HG02642 (cell line): ENCODE data around the gene NRDE2.
"Not testable (repeated sequence)": the region's sequence is repeated elsewhere in the genome, so short reads cannot be mapped to it uniquely, and the experiment has no call there.

Experiments
- ATAC-seq: cut with Tn5 transposase; IDR thresholded peaks from one replicate; pipeline ENCODE4 v1.9.1; 2021; ENCODE audit warnings: mild to moderate bottlenecking; ENCODE audit not compliant: unreplicated experiment, poor library complexity

NRDE2 gene

DNA sequence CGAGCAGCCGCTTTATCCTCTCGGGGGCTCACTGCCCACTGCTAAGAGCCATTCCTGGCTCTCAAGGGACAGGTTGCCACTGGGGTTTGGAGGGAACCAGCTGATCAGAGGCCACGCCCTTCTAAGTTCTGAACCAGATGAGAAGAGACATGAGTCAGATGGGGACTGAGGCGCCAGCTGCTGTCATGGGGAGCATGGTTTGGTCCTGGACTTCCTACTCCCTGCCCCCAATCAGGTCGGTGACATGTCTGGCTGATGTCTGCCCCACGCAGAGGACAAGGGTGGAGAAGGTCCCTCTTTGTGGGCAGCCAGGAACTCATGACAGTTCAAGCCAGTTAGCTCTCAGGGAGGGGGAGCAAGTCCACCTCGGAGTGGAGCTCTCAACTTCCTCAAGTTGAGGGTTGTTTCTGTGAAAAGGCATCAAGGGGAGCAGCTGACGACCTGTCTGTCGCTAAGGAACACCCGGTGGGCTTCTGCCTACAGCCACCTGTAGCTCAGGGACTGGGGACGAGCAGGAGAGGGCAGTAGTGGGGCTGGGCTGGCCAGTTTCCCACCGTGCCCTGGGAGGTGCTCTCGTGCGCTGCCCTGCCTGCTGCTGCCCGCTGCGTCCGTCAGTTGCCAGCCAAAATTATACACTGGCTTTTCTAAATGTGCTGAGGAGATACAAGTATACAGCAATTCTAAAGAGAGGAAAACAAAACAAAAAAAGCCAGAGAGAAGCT, 54.9 kb downstream of the NRDE2 start:
- no peak for ATAC-seq

DNA sequence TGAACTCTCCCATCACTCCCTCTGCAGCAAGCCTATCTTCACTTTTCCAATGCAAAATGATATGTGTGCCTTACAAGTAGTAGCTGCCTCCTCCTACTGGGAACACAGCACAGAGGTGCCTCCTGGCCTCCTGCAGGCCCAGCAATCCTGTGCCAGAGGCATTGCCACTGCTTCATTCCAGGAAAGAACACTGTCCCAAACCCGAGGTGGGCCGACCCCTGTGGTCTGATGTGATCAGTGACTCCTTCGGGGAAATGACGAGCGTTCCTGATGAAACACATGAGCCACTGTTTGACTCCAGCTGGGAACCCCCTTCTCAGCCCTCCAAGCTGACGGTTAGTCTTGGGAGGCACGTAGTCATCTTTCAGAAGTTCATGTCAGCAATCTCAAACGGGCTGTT, 55.9 kb downstream of the NRDE2 start:
- no peak for ATAC-seq

DNA sequence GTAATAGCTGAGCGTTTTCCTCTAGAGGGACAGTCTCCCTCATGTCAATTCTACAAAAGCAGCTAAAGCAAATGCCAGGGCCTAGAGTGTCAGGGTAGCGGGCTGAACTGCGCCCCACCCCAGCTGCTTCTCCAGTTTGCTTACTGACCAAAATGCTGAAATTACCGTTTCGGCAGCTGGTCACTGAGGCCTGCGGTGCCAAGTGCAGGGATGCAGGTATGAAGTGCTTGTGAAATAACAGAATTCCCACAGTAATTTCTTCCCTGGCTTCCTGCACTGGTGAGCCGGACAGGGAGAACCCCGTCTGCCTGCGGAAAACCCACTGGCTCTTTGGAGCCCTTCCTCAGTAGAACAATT, 56.3 kb downstream of the NRDE2 start:
- no peak for ATAC-seq

DNA sequence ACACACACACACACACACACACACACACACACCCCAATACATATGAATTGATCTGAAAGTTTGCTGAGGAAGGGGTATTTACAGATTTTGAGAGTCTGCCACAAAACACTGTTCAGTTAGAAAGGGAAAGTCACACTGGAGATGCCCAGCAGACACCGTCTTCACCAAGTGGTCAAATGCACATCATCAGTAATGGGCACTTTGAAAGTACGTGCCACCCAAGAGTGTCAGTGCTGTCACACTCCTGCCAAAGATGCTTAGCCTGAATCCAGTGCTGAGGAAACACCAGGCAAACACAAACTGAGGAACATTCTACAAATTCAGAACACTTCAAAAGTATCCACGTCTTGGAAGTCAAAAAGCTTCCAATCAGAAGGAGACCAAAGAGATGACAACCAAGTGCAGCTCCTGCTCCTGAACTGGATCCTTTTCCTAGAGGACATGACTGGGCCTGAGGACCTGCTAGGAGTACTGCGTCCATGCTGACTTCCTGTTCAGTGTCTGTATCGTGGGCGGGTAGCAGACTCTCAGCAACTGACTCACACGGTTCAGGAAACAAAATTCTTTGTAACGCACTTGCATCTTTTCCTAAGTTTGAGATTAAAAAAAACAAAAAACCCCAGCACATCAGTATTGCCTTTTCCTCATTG, 56.8 kb downstream of the NRDE2 start:
- ATAC-seq: no peak

DNA sequence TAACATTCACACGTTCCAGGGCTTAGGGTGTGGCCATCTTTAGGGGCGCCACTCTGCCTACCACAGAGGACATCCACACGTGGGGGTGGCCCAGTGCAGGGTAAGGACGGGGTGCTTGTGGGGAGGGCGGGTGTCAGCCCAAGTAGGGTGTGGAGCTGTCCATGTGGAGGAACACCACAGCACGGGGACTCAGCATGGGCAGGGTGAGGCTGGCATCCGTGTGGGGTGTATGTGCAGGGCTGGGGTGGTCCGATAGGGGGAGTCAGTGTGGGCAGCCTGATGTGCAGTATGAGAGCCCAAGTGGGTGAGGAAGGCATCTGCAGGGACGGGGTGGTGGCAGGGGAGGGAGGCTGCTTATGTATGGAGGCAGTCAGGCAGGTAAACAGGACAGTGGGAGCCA, 57.7 kb downstream of the NRDE2 start:
- ATAC-seq: no peak

DNA sequence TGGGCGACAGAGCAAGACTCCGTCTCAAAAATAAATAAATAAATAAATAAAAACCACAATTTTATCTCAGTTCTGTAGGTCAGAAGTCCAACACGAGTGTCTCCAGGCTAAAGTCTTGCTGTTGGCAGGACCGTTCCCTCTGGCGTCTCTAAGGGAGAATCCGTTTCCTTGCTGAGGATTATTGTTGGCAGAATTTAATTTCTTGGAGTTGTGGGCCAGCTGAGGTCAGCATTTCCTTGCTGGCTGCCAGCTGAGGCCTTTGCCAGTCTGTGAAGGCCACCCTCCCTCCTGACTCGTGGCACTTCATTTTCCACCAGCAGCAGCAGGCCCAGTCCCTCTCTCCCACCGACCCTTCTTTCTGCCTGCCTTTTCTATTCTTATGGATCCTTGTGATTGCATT, 58.2 kb downstream of the NRDE2 start:
- ATAC-seq: no peak

DNA sequence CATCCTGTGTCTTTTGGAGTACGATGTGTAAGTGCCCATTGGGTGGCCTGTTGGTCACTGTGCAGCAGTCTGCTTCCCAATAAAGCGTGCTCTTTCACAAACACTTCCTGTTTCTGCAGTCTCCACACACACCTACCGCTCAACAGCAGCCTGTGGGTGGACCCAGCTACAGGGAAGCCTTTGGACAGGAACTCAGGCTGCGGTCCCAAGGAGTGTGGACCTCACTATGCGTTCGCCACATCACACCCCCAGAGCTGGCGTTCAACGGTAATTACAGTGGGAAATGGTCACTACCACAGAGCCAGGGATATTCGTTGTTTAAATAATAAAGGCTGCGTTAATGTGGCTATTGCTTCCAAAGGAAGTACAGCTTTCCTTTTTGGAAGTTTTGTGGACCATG, 59.2 kb downstream of the NRDE2 start:
- ATAC-seq: no peak

DNA sequence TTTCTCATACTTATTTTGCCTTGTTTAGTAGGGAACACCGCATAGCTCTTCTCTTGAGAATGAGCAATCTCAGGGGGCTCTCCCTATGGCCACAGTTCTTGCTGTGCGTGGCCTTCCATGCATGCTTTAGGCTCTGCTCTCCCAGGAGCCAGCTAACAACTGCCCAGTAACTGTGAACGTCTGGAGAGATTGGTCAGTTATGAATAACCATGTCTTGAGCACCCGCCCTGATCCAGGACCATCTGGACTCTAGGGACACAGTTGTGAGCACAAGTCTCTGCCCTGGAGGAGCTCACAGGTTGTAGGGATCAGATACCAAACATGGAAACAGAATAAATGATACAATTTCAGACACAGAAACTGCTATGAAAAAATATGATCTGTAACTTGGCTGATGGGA, 63.3 kb downstream of the NRDE2 start:
- no peak for ATAC-seq

DNA sequence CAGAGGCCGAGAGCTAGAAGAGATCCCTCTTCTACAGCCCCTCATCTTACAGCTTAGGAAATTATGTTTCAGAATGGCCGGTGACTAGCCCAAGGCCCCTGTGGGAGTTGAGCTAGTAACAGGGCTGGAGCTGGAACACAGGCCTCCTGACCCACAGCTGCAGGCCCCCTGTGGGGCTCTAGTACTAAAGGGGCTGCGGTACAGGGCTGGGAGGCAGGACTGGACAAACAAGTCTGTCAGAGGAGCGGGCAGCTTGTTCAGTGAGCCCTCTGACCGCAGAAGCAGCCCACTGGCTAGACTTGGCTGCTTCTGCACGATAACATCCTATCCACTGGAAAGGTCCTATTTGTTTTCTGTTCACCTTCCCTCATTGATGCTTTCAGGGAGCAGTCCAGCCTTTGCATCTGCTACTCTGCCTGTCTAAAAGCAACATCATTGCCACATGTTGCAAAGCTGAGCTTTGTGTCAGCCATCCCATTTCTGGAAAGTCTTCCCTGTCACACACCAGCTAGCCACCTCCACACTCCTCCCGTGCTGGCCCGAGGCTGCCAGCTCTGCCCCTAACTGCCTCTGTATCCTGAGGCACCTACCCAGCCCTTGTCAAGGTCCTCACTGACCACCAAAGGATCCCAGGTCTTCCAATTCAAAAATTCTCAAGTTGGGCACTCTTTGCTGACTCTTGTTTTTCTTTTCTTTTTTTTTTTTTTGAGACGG, 65.1 kb downstream of the NRDE2 start:
- no peak for ATAC-seq

DNA sequence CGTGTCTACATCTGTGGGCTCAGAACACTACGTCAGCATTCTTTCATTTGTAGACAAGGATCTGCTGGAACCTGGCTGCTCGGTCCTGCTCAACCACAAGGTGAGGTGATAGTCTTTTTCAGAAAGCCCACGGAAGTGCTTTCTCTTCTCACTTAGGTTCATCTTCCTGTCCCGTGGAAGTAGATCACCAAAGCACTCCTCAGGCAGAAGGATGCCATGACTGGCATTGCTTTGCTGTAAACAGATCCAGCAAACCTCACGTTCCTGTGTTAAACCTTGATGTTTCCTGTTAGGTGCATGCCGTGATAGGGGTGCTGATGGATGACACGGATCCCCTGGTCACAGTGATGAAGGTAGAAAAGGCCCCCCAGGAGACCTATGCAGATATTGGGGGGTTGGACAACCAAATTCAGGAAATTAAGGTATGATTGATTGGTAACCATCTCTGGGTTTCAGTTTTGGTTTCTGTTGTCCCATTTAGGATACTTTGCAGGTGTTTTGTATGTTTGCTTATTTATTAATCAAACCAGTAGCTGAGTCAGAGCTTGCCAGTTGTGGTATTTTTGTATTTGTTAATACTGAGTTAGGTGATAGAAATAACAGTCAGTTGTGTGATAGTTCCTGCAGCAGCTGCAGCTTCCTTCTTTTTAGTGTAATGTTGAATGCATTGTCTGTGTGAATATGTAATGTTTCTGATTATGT, 67.8 kb downstream of the NRDE2 start:
- ATAC-seq: peak; percentile 75

DNA sequence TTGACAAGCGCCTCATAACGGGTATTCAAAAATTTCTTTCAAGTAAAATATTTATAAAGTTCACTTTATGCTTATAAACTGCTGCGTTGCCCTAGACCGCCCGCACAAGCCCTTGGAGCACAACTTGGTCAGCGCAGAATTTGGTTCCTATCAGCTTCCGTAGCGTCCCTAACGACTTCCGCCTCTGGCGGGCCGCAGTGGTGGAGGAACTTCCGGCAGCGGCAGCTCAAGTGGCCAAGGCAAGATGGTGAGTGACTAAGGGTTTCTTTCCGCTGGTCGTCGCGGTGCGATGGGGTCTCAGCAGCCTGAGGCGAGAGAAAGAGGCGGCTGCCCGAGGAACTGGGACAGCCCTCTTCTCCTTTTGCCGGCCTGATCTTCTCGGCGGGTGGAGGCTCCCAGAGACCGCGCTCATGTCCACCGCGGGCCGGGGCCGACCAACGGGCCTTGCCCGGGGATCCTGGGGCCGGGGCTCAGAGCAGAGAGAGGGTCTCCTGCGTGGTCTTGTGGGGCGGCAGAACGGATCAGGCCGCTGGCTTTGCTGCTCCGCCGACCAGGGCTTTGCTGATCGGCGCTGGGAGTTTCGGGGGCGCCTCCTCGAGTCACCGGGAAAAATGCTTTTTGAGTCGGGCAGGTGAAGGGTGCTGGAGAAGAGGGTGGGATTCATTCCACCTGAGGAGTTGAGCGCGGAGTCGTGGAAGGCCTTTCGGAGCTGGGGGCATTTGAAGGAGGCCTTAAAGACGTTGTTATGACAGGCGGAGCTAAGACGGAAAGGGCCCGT, 75.2 kb downstream of the NRDE2 start, which contains the start of gene PSMC1:
TSS of gene PSMC1 (plus strand) at position 200 of the 778 bp plus-strand sequence. CDS start at position 245, 45 bp downstream.
- ATAC-seq: peak; percentile 98

DNA sequence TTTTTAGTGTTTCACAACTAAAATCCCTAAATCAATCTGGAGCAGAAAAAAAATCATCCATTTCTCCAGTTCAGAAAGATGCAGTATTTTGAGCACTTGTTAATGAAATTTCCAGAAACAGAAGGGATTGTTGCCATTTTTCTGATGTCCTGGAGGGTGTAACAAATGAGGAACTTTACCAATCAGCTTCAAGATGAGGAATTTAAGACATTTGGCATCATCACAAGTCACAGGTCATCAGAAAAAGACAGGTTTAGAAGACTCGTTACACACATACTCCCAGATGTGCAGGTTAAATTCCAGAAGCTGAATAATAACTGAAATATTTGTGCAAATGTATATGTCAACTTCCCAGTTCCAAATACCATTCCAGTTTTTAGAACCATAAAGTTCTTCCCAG, 75.9 kb downstream of the NRDE2 start:
- ATAC-seq: no peak

DNA sequence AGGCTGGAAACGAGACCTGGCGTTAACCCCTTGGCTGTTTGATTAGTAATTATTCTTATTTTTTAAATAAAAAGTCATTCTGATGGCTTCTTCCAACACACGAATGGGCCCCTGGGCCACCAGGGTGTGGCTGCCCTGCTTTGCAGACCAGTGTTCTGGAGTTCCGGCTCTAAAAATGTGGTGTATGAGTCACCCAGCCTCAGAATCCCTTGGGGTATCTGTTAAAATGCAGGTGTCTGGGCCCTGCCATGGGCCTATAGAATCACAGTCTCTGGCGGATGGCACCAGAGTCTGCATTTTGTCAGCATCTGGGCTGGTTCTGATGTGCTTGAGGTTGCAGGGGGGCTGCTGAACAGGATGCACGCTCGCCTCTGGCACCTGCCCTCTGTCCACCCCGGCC, 77.9 kb downstream of the NRDE2 start:
- no peak for ATAC-seq

DNA sequence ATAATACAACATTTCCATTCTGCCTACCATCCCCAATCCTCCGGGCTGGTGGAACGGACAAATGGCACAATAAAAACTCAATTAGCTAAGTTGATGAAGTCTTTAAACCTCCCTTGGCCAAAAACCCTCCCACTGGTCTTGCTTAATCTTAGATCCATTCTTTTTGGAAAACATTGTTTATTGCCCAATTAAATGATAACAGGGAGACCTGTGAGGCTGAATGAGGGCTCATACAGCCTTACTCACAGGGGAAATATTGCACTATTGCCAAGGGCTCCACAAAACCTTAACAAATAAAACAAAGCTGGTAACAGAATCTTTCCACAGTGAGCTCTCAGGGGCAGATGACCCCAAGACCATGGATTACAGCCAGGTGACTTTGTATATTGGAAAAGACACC, 83.1 kb downstream of the NRDE2 start:
- ATAC-seq: no peak

DNA sequence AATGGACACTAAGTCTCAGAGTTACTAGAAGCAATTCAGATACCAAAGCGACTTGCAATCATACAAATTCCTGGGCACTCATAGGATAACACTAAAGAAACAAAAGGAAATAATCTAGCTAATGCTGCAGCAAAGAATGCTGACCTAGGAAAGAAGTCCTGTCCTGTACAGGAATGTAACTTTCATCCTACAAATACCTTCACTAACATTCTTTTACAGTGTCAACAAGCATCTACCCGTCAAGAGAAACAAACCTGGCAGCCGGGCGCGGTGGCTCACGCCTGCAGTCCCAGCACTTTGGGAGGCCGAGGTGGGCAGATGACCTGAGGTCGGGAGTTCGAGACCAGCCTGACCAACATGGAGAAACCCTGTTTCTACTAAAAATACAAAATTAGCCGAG, 84.3 kb downstream of the NRDE2 start:
- not testable (repeated sequence) for ATAC-seq

DNA sequence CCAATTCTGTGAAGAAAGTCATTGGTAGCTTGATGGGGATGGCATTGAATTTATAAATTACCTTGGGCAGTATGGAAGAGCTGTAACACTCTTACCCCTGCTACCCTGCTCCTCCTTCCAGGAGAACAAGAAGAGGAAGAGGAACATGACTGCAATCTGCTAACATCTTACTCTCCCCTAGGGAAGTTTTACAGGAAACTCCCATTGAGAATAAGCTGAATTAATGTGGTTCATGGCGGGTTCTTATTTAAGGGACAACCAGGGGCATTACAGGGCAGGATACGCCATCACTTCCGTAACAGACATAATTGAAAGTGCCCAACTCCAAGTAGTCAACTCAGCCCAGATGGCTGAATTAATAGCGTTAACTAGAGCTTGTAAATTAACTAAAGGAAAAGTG, 84.8 kb downstream of the NRDE2 start:
- ATAC-seq: no peak

DNA sequence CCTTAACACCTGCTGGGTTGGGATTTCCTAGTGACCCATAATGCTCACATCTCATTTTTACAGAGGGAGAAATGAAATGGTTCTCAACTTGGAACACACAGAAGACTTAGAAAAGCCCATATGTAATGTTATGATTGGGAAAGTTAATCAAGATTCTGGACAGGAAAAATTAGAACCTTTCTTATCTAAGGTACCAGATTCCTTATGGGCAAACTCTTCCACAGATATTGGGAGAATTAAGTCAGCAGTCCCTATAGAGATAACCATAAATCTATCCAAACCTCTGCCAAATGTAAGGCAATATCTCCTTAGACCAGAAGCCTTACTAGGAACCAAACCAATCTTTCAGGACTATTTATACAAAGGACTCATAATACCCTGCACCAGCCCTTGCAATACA, 89.3 kb downstream of the NRDE2 start:
- no peak for ATAC-seq

DNA sequence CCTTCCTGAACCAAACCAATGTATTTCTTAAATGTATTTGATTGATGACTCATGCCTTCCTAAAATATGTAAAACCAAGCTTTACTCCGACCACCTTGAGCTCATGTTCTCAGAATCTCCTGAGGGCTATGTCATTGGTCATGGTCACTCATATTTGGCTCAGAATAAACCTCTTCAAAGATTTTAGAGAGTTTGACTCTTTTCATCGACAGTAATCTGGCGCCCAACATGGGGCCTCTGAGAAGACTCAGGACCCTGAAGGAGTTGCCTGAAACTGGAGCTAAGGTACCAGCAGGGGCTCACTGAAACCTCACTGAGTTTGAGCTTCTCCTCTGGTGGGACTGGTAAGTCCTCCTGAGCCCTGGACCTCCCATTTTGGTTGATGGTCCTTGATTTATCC, 92.6 kb downstream of the NRDE2 start:
- no peak for ATAC-seq

DNA sequence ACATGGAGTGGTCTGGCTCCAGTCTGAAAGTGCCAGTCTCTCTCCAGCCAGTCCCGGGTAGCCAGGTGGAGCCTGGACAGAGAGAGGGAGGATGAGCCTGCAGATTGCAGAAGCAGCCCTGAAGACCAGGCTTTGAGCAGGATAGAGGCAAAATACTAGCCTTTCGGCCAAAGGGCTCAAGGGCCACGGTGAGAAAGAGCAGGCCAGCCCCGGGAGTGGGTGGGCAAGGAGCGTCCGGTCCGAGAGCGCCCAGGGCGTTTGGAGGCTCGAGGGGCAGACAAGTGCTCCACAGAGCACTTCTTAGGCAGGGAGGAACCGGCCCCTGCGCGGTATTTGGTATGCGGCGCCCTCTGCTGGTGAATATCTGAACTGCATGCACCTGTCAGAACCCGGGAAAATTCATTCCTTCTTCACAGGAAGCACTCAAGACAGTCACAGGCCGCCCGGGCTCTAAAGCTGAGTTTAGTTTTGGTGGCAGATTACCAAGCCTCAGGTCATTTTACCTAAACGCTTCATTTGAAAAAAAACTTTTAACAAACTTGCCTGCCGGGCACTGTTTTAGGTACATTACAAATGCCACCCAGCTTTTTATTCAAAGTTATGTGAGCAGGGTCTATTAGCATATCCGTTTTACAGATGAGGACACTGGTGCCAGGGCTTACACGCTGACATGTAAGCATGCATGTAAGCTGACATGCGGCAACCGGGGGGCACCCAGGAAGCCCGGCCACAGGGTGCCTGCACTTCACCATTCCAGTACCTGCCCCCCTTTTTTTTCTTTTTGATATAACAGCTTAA, 96.4 kb downstream of the NRDE2 start:
- ATAC-seq: peak; percentile 74
